Hematopoietic multipotent progenitor cell treated with erythropoietin and hydrocortisone succinate and interleukin-3 and kit ligand, for 15 days (in vitro differentiated cells): ENCODE measurements around the gene METRNL.

Experiments used
- DNase-seq: peaks from one replicate; pipeline ENCODE4 v3.0.0-alpha.2; 2015; ENCODE audit warnings: low spot score

The METRNL gene

DNA sequence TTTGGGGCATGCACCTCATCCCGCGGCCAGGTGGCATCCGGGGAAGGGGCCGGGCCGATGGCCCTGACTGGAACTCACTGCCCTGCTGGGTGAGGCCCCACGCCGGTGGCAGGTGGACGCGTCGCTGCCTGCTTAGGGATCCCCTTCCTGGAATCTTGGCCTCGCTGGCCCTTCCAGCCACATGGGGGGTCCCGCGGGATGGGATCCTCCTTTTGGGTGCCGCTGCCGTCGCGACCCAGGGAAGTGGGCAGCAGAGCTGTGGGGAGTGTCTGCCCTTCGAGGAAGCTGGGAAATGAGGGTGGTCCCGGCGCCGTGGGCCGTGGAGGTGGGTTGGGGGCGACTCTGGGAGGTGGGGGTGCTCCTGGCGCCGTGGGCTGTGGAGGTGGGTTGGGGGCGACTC is 12.8 kb downstream of the METRNL start:
- DNase-seq, result no peak

- DNase-seq, result no peak
These were observed 13.5 kb downstream of the METRNL start for GRCh38 chr17:83092931-83093330.

DNA sequence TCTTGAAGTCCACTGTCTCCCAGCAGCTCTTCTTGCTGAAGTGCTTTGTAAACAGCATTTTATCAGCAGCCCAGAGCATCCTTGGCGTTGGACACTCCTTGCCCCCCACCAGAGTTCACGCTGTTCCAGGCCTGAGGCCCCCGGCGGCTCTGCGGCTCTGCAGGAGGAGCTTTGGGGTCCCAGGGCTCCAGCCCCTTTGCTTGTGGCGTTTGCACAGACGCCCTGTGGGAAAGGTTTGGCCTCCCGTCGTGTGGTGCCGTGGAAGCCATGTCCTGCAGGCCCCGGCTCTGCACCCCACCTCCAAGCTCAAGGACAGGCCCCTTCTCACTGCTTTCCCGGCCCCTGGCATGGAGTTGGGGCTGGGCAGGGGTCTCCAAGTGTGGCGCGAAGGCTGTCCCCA is 14.1 kb downstream of the METRNL start:
- no peak for DNase-seq

GRCh38 chr17:83094291-83094690 is 14.9 kb downstream of the METRNL start:
- no peak for DNase-seq

DNA sequence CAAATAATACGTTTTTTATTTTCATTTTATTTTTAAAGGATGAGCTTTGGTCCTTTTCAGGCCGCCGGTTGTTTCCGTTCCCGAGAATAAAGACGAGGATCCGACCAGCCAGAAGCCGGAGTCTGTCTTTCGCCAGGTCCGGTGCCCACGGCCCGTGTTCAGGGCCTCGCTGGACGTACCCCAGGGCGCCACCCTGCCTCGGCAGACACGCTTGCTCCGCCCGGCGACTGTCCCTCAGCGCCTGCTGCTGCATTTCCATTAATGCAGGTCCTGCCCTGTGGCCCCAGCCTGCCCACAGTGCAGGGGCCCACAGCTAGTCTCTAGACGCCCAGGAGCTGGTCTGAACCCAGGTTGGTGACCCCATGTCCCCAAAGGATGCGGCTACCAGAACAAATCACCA is 15.6 kb downstream of the METRNL start:
- no peak for DNase-seq

DNA sequence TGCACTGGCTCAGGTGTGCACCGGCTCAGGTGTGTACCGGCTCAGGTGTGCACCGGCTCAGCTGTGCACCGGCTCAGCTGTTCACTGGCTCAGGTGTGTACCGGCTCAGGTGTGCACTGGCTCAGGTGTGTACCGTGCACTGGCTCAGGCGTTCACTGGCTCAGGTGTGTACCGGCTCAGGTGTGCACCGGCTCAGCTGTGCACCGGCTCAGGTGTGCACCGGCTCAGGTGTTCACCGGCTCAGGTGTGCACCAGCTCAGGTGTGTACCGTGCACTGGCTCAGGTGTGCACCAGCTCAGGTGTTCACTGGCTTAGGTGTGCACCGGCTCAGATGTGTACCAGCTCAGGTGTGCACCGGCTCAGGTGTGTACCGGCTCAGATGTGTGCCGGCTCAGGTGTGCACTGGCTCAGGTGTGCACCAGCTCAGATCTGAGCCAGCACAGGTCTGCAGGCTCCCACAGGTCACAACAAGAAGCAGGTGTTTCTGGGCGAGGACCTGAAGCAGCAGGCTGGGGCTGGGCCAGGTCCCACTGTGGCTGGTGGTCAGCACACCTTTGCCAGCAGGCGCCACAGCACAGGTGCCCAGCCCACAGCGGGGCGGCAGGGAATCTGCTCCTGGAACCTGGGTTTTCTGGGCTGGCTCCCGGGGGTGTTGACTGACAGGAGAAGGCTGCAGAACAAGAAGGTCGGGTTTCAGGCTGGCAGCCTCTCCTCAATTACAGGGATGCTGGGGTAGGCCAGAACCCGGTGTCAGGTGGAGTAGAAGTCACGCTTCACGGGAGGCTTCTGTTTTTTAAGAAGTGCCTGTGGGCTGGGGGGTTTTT is 17.2 kb downstream of the METRNL start:
- no peak for DNase-seq

GRCh38 chr17:83097831-83098230 is 18.4 kb downstream of the METRNL start:
- DNase-seq, result no peak

DNA sequence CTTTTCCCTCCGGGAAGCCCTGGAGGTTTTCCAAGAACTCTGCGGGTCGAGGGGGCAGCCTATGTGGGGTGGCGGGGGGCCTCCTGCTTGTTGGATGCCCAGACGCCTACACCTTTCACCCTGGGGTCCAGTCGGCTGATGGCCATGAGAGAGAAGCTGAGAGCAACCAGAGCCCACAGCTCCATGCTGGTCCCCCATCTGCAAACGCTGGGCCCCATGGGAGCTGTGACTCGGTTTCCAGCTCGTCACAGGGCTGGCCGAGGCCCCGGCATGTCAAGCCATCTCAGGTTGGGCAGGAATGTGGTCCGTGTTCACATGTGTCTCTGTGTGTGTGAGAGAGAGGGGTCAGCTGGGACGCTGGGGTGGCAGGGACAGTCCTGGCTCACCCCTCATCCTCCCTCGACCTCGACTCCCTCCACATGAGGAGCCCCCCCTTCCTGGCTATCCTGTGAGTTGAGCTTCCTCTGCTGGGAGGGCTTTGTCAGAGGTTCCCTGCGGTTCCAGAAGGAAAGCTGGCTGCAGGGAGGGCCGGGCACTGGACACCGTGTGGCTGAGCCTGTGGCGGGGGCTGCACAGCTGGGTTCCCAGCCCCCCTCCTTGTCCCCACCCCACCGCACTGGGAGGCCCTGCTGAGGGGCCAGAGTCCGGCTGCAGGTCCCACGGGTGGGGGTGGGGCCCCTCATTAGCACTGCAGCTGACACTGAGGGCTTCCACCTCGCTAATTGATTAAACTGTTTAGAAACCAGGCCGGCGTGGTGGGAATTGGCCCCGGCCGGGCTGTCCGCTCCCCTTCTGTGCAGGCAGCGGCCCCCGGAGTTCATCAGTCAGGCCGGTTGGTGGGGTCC is 19.1 kb downstream of the METRNL start:
- no peak for DNase-seq

DNA sequence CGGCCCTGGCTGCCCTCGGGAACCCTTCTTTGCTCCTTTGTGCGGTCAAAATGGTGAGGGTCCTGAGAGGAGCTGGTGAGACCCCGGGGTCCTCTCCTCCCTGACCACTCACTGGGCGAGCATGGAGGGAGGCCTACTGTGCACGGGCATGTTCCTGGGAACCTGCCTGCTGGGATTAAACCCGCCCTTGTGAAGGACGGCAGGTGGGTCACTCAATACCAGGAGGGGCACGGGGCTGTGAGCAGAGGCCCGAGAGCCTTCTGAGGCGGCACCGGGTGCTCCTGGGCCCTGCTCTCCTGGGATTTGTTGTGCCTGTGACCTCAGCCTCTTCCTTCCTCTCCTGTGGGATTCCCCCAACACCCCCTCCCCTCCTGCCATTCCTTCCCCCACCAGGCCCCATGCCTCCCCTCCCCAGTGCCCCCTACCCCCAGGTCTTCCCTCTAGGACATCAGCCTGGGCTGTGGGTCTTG is 19.7 kb downstream of the METRNL start:
- DNase-seq, result no peak

- DNase-seq, result no peak
These were observed 20.3 kb downstream of the METRNL start for GRCh38 chr17:83099570-83100181.

GRCh38 chr17:83100220-83100852 is 20.9 kb downstream of the METRNL start:
- DNase-seq, result no peak

DNA sequence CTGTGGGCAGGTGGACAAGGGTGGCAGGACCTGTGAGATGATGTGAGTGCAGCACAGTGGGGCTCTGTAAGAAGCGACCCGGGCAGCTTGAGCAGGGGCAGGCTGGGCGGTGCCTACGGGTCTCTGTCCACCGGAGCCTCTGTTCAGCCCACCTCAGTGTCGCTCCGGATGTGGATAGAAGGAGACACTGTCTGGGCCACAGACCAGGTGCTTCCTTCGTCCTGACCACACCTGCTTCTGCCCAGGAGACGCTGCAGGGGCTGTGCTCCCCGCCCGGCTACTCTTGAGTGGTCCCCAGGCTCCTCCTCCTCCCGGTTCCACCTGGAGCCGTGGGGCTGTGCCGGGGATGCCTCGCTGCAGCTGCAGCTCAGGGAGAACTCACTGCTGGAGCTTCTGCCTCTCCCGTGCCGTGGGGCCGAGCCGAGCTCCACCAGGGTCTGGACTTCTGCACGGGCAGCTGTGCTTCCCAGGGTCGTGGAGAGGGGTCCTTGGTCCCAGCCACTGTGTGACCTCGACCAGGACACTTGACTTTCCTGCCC is 21.5 kb downstream of the METRNL start:
- no peak for DNase-seq

GRCh38 chr17:83101805-83102480 is 22.5 kb downstream of the METRNL start:
- no peak for DNase-seq

DNA sequence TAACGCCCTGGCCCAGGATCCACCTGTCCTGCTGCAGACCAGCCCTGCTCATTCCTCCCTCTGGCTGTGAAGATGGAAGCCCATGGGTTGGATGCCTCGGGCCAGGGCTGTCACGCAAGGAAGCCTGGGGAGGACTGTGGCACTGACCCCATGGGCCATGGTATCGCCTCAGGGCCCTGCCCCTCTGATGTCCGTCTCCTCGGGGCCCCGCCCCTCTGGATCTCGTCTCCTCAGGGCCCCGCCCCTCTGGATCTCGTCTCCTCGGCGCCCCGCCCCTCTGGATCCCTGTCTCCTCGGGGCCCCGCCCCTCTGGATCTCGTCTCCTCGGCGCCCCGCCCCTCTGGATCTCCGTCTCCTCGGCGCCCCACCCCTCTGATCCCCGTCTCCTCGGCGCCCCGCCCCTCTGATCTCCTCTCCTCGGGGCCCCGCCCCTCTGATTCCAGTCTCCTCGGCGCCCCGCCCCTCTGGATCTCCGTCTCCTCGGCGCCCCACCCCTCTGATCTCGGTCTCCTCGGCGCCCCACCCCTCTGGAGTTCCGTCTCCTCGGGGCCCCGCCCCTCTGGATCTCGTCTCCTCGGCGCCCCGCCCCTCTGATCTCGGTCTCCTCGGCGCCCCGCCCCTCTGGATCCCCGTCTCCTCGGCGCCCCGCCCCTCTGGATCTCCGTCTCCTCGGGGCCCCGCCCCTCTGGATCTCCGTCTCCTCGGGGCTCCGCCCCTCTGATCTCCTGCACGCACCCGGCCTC is 24.0 kb downstream of the METRNL start:
- DNase-seq, result no peak

DNA sequence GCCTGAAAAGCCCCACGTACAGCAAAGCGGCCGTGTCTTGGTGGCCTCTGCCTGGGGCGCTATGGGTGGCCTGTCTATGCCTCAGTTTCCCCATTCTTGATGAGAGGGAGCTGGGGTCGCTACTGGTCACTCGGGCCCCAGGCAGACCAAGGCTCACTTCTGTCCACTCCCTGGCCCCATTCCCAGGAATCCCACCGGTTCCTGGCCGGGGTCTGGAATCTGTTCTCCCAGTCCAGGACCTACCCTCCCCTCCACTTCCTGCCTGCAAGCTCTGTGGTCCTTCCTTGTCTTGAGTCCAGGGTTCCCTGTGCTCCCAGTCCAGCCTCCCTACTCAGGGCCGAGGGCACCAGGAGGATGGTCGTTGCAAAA is 24.5 kb downstream of the METRNL start:
- no peak for DNase-seq

DNA sequence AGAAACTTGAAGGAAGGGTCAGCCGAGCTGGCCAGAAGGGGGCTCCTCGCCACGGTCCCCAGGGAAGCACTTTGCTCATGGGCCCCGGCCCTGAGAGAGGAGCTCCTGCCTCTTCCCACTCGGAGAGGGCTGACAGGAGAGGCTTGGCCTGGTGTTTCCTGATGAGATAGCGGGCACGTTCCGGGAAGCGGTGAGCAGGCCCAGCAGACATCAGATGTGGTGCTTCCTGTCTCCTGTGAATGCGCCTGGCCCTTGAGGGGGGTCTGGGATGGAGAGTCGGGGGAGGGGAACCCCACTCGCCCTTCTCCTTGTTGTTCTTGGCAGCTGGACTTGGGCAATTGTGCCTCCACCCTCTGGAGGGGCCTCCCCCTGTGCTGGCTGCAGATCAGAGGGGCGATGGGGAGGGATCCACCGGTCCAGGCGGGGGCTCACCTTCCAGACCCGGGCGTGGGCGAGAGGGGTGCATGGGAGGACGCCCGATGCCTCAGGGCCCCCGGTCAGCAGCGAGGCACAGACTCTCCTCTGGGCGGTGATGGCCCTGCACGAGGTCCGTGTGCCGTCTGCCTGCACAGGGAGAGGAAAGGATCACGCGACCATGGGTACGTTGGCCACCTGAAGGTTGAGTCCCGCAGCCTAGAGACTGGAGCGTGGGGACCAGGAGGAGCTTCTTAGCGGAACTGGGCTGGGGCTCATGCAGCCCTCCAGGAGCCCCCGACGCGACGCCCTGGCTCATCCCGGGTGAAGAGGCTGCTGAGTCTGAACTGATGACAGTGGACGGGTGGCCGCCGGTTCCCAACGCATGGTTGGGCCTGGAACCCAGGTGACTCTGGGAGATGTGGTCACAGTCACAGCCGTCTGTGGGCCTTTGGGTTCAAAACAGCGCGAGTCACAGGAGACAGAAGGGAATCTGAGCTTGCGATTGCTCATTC is 25.4 kb downstream of the METRNL start:
- no peak for DNase-seq

DNA sequence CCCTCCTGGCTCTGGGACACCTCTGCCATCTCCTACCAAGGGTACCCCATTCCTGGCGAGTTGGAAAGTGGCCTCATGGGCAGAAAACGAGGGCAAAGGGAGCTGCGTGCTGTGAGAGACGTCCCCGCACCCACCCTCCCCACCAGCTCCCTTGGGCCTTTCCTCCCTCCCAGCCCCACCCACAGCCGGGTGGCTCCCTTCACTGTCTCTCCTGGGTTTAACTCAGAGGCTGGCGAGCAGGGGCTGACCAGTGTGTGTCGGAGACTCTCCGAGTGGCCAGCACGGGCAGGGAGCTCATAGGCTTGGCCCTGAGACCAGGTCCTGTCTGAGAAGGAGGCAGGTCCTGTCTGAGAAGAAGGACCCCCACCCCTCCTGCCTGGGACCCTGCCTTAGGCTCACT is 26.1 kb downstream of the METRNL start:
- no peak for DNase-seq

DNA sequence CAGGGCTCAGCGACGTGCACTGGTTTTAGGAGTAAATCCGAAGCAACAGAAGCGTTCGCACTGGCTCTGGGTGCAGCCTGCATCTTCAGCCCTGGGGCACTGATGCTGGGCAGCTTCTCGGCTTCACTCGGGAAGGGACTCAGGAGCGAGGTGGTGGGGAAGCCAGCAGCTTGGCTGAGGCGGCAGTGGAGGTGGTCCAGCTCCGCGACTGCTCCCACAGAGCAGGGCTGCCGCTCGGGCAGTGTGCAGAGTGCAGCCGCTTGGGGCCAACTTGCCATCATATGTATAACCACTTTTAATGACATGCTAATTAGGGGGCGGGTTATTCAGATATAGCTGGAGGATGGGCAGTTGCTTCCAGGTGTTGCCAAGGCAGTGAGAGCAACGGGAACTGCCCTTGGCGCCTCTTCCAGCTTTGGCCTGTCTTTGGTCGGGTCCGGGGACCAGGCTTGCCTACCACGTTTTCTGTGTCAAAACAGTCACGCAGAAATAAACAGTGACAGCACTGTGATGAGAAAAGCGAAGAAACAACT is 26.7 kb downstream of the METRNL start:
- DNase-seq, result no peak

DNA sequence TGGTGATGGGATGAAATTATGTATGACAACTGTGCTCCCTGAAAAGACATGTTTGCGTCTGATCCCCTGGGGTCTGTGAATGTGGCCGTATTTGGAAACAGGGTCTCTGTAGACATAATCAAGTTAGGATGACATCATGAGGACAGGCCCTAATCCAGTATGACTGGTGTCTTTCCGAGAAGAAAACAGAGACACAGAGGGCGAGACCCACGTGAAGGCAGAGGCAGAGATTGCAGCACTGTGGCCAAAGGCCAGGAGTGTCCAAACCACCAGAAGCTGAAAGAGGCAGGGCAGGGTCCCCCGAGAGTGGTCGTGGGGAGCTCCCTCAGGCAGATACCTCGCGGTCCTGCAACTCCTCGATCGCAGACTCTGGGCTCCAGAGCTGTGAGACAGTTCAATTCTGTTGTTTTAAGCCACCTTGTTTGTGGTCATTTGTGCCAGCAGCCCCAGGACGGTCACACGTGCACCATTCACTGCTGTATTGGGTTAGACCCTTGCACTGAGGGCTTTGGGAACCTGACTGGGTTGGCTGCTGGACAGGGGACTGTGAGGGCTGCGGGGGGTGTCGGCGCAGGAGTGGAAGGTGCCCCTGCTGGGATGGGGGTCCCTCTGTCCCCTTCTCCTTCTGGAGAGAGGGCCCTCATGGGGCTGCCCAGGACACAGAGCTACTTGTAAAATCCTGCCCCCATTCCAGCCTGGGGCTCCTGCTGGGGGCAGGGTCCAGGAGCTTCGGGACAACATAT is 27.7 kb downstream of the METRNL start:
- no peak for DNase-seq
